ENCODE results near the gene CTSC.

- no peak for TF ChIP-seq TCF12 (IDR thresholded peaks at IDR 0.05)
- no peak for TF ChIP-seq CTCF (IDR thresholded peaks at IDR 0.05)
These were observed 4.2 kb upstream of the CTSC start for GRCh38 chr11:88341522-88342251.
